SU-DHL-6 (cell line): ENCODE results near the gene VSIG10L.

Source experiments
- H2AFZ ChIP-seq: fragments of 200-600 bp; sonication (generic); 2 replicates; pipeline ENCODE4 v1.6.1; 2014; ENCODE audit warnings: low read depth, mild to moderate bottlenecking, moderate library complexity, mixed read lengths, antibody characterized with exemption, low read length; ENCODE audit not compliant: severe bottlenecking
- H3F3A ChIP-seq: fragments of 200-600 bp; shearing (Covaris generic); 2 replicates; pipeline ENCODE4 v1.6.0; 2016; ENCODE audit warnings: antibody characterized with exemption, mild to moderate bottlenecking; ENCODE audit not compliant: insufficient read depth
- H3K27ac ChIP-seq: fragments of 200-600 bp; sonication (generic); 2 replicates; pipeline ENCODE4 v1.5.1; 2016; ENCODE audit warnings: low read depth, mild to moderate bottlenecking, low read length, moderate library complexity, mixed read lengths
- H3K27me3 ChIP-seq: fragments of 200-600 bp; sonication (generic), shearing (Covaris generic); 2 replicates; pipeline ENCODE4 v1.6.0; 2014; ENCODE audit warnings: mild to moderate bottlenecking, low read length
- H3K36me3 ChIP-seq: fragments of 200-600 bp; sonication (generic); 2 replicates; pipeline ENCODE4 v1.6.1; 2014; ENCODE audit warnings: mild to moderate bottlenecking, low read length, mixed read lengths
- H3K4me2 ChIP-seq: fragments of 300-600, 200-600 bp; shearing (Covaris generic), sonication (generic); 2 replicates; pipeline ENCODE4 v1.6.0; 2014; ENCODE audit warnings: low read length, low read depth, mild to moderate bottlenecking; ENCODE audit not compliant: poor library complexity, severe bottlenecking
- H3K4me3 ChIP-seq: fragments of 200-600 bp; sonication (generic); 2 replicates; pipeline ENCODE4 v1.5.1; 2014; ENCODE audit warnings: antibody characterized with exemption, low read length, mild to moderate bottlenecking, mixed read lengths; ENCODE audit not compliant: insufficient read depth, poor library complexity, severe bottlenecking
- H3K79me2 ChIP-seq: fragments of 200-600 bp; sonication (generic); 2 replicates; pipeline ENCODE4 v1.6.1; 2014; ENCODE audit warnings: mild to moderate bottlenecking, low read length, moderate library complexity; ENCODE audit not compliant: insufficient read depth
- H3K9ac ChIP-seq: fragments of 200-600 bp; sonication (generic); 2 replicates; pipeline ENCODE4 v1.7.0; 2014; ENCODE audit warnings: mild to moderate bottlenecking, low read length
- H3K9me2 ChIP-seq: fragments of 200-600 bp; sonication (generic); replicated peaks from 2 replicates; pipeline ENCODE4 v1.6.1; 2014; ENCODE audit warnings: low read length; ENCODE audit not compliant: insufficient read depth
- H3K9me3 ChIP-seq: fragments of 200-600 bp; sonication (generic); 2 replicates; pipeline ENCODE4 v1.6.1; 2014; ENCODE audit warnings: low read length, mixed read lengths; ENCODE audit not compliant: insufficient read depth
- H4K20me1 ChIP-seq: fragments of 200-600 bp; sonication (generic); 2 replicates; pipeline ENCODE4 v1.6.1; 2014; ENCODE audit warnings: low read depth, mild to moderate bottlenecking, antibody characterized with exemption, low read length, moderate library complexity, mixed read lengths
- CTCF ChIP-seq: fragments of 200-600 bp; sonication (generic); IDR thresholded peaks from one replicate; pipeline ENCODE4 v1.5.1; 2017; ENCODE audit warnings: antibody characterized with exemption, mild to moderate bottlenecking, low read length, moderate library complexity; ENCODE audit not compliant: insufficient read depth, poor library complexity, severe bottlenecking
- EZH2phosphoT487 ChIP-seq: fragments of 200-600 bp; sonication (generic), shearing (Covaris generic); conservative IDR thresholded peaks from 2 replicates; pipeline ENCODE4 v1.6.1; 2018; ENCODE audit warnings: mild to moderate bottlenecking, antibody characterized with exemption, low read length, moderate library complexity, mixed read lengths

The VSIG10L gene

DNA sequence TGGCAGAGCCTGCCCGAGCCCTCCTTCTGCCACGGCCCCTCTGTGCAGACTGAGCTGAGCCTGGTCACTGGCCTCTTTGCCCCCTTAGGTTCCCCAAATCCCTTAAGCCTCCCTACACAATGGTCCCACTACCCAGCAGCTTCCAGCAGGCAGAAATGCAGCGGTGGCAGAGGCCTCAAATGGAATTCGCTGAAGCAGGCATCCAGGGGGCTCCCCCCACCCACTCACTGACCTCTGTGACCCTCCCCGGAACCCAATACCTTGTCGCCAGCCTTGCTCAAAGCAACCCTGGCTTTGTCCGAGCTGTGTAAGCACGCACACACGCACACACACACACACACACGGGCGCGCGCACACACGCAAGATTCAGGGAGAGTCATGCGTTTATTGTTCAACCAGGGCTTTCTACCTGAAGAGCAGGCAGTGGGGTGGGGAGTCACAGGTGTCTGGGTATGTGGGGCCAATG is 46.0 kb upstream of the VSIG10L start, which contains the start of gene LIM2:
TSS of gene LIM2 (minus strand) at position 51 of the 466 bp plus-strand sequence. CDS start 531 bp downstream, outside the sequence.
- no peaks in the 10 kb centered on the region for H3K9me2 ChIP-seq
- no peaks in the 10 kb centered on the region for H4K20me1 ChIP-seq
- H3K79me2 ChIP-seq: no peaks in the 10 kb centered on the region
- no peak within 1 kb of the TSS for H3K27ac ChIP-seq
- H3K4me2 ChIP-seq: no peak within 1 kb of the TSS
- no peak within 1 kb of the TSS for H3K4me3 ChIP-seq
- H3F3A ChIP-seq: no peaks in the 10 kb centered on the region
- H3K27me3 ChIP-seq: no peaks in the 10 kb centered on the region
- H3K36me3 ChIP-seq: no peaks in the 10 kb centered on the region
- H3K9me3 ChIP-seq: no peaks in the 10 kb centered on the region
- H2AFZ ChIP-seq: no peak within 1 kb of the TSS
- no peak within 1 kb of the TSS for H3K9ac ChIP-seq
- no peak for TF ChIP-seq CTCF
- TF ChIP-seq EZH2phosphoT487: no peak

GRCh38 chr19:51386882-51387520 is 45.1 kb upstream of the VSIG10L start:
- Histone ChIP-seq H3F3A (no peaks in the 10 kb centered on the region), H3K79me2 (no peaks in the 10 kb centered on the region), H3K4me2 (no peak overlapping the region), H2AFZ (no peak overlapping the region), H3K36me3 (no peaks in the 10 kb centered on the region), H3K27me3 (no peaks in the 10 kb centered on the region), H3K4me3 (no peak overlapping the region), H3K9me3 (no peaks in the 10 kb centered on the region), H3K27ac (no peak overlapping the region), H3K9me2 (no peaks in the 10 kb centered on the region), H3K9ac (no peak overlapping the region), H4K20me1 (no peaks in the 10 kb centered on the region)
- TF ChIP-seq EZH2phosphoT487: no peak
- no peak for TF ChIP-seq CTCF

DNA sequence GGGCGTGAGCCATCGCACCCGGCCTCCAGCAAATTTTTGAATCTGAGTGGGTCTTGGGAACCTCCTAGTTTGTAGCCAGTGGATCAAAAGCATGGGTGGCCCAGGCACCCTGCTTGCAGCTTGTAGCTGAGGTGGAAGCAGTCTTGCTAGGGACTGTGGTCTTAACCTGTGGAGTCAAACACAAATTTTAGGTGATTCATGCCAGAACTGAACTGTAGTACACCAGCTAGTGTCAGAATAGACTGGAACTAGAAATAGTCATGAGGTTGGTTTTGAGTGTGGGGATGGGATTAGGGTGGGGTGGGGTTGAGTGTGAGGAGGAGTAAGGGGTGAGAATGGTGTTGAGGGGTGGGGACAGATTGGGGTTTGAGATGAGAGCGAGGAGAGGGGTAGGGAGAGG is 40.1 kb upstream of the VSIG10L start:
- H2AFZ ChIP-seq: no peak overlapping the region
- H3K27ac ChIP-seq: no peak overlapping the region
- no peaks in the 10 kb centered on the region for H3K36me3 ChIP-seq
- H3F3A ChIP-seq: no peaks in the 10 kb centered on the region
- H4K20me1 ChIP-seq: no peaks in the 10 kb centered on the region
- H3K27me3 ChIP-seq: no peaks in the 10 kb centered on the region
- no peak for TF ChIP-seq CTCF
- no peak for TF ChIP-seq EZH2phosphoT487
- no peak overlapping the region for H3K4me3 ChIP-seq
- no peaks in the 10 kb centered on the region for H3K9me2 ChIP-seq
- no peak overlapping the region for H3K9ac ChIP-seq
- no peaks in the 10 kb centered on the region for H3K79me2 ChIP-seq
- no peak overlapping the region for H3K4me2 ChIP-seq
- no peaks in the 10 kb centered on the region for H3K9me3 ChIP-seq
